GM12878 (cell line): ENCODE results near the gene POLR1G. TPM values are rescaled to one million over a fixed set of nuclear protein-coding genes. Genes with fewer than 3 reads are reported as not detected.

ENCODE experiments used
- BACH1 ChIP-seq: fragments of 450-650 bp; IDR thresholded peaks from 2 replicates; pipeline ENCODE4 v1.6.1; 2017; ENCODE audit warnings: mild to moderate bottlenecking, borderline replicate concordance
- BCLAF1 ChIP-seq: fragments of 450-650 bp; IDR thresholded peaks from 2 replicates; pipeline ENCODE4 v1.6.1; 2017; ENCODE audit warnings: antibody characterized with exemption, mild to moderate bottlenecking, moderate library complexity
- BMI1 ChIP-seq: fragments of 450-650 bp; IDR thresholded peaks from 2 replicates; pipeline ENCODE4 v1.6.1; 2016; ENCODE audit warnings: mild to moderate bottlenecking, moderate library complexity, borderline replicate concordance
- EZH2 ChIP-seq: IDR thresholded peaks from 2 replicates; pipeline ENCODE4 v1.6.1; 2012; ENCODE audit warnings: low read depth, mild to moderate bottlenecking, control low read depth, inconsistent platforms, low read length, borderline replicate concordance; ENCODE audit not compliant: control insufficient read depth
- FOXM1 ChIP-seq: IDR thresholded peaks from 2 replicates; pipeline ENCODE4 v1.6.1; 2012; ENCODE audit warnings: low read depth, mild to moderate bottlenecking, inconsistent platforms, low read length, moderate library complexity
- GATAD2B ChIP-seq: fragments of 450-650 bp; conservative IDR thresholded peaks from 2 replicates; pipeline ENCODE4 v1.6.1; 2017; ENCODE audit warnings: low read depth, mild to moderate bottlenecking, moderate library complexity
- HCFC1 ChIP-seq: fragments of 150-350 bp; IDR thresholded peaks from 2 replicates; pipeline ENCODE4 v1.6.1; 2014; ENCODE audit warnings: low read length
- JUNB ChIP-seq: IDR thresholded peaks from 2 replicates; pipeline ENCODE4 v1.6.1; 2016; ENCODE audit warnings: antibody characterized with exemption, mild to moderate bottlenecking
- KDM1A ChIP-seq: fragments of 200-600 bp; sonication (generic); IDR thresholded peaks from 2 replicates; pipeline ENCODE4 v1.6.1; 2016; ENCODE audit warnings: borderline replicate concordance
- MTA3 ChIP-seq: IDR thresholded peaks from 2 replicates; pipeline ENCODE4 v1.6.1; 2012; ENCODE audit warnings: low read length, inconsistent platforms, borderline replicate concordance
- MXI1 ChIP-seq: fragments of 150-350 bp; IDR thresholded peaks from 2 replicates; pipeline ENCODE4 v1.6.1; 2011; ENCODE audit warnings: low read depth, mild to moderate bottlenecking, inconsistent platforms, low read length, improper control_type of control experiment
- NKRF ChIP-seq: fragments of 450-650 bp; conservative IDR thresholded peaks from 2 replicates; pipeline ENCODE4 v1.6.1; 2017; ENCODE audit warnings: mild to moderate bottlenecking, moderate library complexity
- PKNOX1 ChIP-seq: fragments of 450-650 bp; IDR thresholded peaks from 2 replicates; pipeline ENCODE4 v1.6.1; 2016; ENCODE audit warnings: mild to moderate bottlenecking
- PML ChIP-seq: IDR thresholded peaks from 2 replicates; pipeline ENCODE4 v1.6.1; 2012; ENCODE audit warnings: low read length, inconsistent platforms
- POLR2AphosphoS5 ChIP-seq: IDR thresholded peaks from 2 replicates; pipeline ENCODE4 v1.6.1; 2011; ENCODE audit warnings: mild to moderate bottlenecking, low read length, inconsistent platforms
- RAD51 ChIP-seq: fragments of 450-650 bp; IDR thresholded peaks from 2 replicates; pipeline ENCODE4 v1.6.1; 2016; ENCODE audit warnings: moderate library complexity, mild to moderate bottlenecking, inconsistent platforms
- SMARCA5 ChIP-seq: fragments of 450-650 bp; IDR thresholded peaks from 2 replicates; pipeline ENCODE4 v1.6.1; 2017; ENCODE audit warnings: mild to moderate bottlenecking
- SRF ChIP-seq, 2 experiments: IDR thresholded peaks; 2 replicates each; pipeline ENCODE4 v1.6.1; 2011; ENCODE audit warnings: low read depth in 2 of 2, low read length in 2 of 2, mild to moderate bottlenecking in 1 of 2, moderate library complexity in 1 of 2
- TCF12 ChIP-seq: IDR thresholded peaks from 2 replicates; pipeline ENCODE4 v1.6.1; 2011; ENCODE audit warnings: low read depth, mild to moderate bottlenecking, low read length
- TCF3 ChIP-seq: IDR thresholded peaks from 2 replicates; pipeline ENCODE4 v1.6.1; 2012; ENCODE audit warnings: low read depth, mild to moderate bottlenecking, low read length, borderline replicate concordance; ENCODE audit not compliant: insufficient read depth
- ZBED1 ChIP-seq: IDR thresholded peaks from 2 replicates; pipeline ENCODE4 v1.6.1; 2016; ENCODE audit warnings: borderline replicate concordance
- ZNF207 ChIP-seq: fragments of 450-650 bp; IDR thresholded peaks from 2 replicates; pipeline ENCODE4 v1.6.1; 2014; ENCODE audit warnings: antibody characterized with exemption, mild to moderate bottlenecking, borderline replicate concordance
- ZNF384 ChIP-seq: IDR thresholded peaks from 2 replicates; pipeline ENCODE4 v1.6.1; 2012; ENCODE audit warnings: low read depth, mild to moderate bottlenecking, low read length, improper control_type of control experiment, borderline replicate concordance
- polyA plus RNA-seq, 11 experiments: library from polyadenylated mRNA; depleted of rRNA in 4 of 11; unstranded in 6 of 11; stranded (reverse) in 5 of 11; fragments of >200 nt; fragmentation: Nextera tagmentation in 4 of 11; fragmentation: Illumina TruSeq in 1 of 11; extraction: Ambion mirVana in 4 of 11; extraction: Trizol in 1 of 11; gene quantifications; 1 replicate in 1 of 11; 2 replicates in 10 of 11; pipeline versions ENCODE4 v1.2.1 to v1.2.3, GENCODE V29; 2011 to 2016; ENCODE audit warnings: inconsistent platforms in 2 of 11, missing spikeins in 2 of 11, low read depth in 1 of 11
- total RNA-seq, 4 experiments: library from RNA; depleted of rRNA in 3 of 4; stranded (reverse); fragments of >200 nt in 3 of 4; fragmentation: Illumina TruSeq in 1 of 4; extraction: Trizol in 1 of 4; gene quantifications; 2 replicates each; pipeline versions ENCODE4 v1.2.1 to v1.2.3, GENCODE V29; 2013 to 2021
- TF ChIP-seq, protein P1 (sequence below), 3 experiments: IDR thresholded peaks in 2 of 3; conservative IDR thresholded peaks in 1 of 3; 2 replicates each; pipeline ENCODE4 v1.5.1; 2011; ENCODE audit warnings: low read depth in 3 of 3, low read length in 3 of 3, mild to moderate bottlenecking in 3 of 3, control low read depth in 2 of 3, moderate library complexity in 2 of 3, inconsistent platforms in 1 of 3, mixed read lengths in 1 of 3; ENCODE audit not compliant: control insufficient read depth in 2 of 3, insufficient read depth in 1 of 3; ENCODE audit errors: extremely low read depth in 1 of 3

POLR1G gene
- total and polyA plus RNA-seq, 10 of the 15 experiments (the other 5 are each of a cell fraction or from before 2014, with no cell fraction given): 2.0 to 30.9 (median 20.5) TPM

- no peak for TF ChIP-seq MTA3
- TF ChIP-seq EZH2: no peak
- no peak; the same call in 1 of the 2 replicates for TF ChIP-seq ZNF207
- TF ChIP-seq, protein P1, sequence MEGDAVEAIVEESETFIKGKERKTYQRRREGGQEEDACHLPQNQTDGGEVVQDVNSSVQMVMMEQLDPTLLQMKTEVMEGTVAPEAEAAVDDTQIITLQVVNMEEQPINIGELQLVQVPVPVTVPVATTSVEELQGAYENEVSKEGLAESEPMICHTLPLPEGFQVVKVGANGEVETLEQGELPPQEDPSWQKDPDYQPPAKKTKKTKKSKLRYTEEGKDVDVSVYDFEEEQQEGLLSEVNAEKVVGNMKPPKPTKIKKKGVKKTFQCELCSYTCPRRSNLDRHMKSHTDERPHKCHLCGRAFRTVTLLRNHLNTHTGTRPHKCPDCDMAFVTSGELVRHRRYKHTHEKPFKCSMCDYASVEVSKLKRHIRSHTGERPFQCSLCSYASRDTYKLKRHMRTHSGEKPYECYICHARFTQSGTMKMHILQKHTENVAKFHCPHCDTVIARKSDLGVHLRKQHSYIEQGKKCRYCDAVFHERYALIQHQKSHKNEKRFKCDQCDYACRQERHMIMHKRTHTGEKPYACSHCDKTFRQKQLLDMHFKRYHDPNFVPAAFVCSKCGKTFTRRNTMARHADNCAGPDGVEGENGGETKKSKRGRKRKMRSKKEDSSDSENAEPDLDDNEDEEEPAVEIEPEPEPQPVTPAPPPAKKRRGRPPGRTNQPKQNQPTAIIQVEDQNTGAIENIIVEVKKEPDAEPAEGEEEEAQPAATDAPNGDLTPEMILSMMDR (IDR thresholded peaks at IDR 0.05 in 2 of 3, conservative IDR thresholded peaks at IDR 0.05 in 1 of 3; ENCODE audit: control insufficient read depth in 2 of 3, extremely low read depth in 1 of 3, insufficient read depth in 1 of 3, low read depth in 3 of 3, low read length in 3 of 3): 0 out of 6 replicates have a peak, but pooled peaks of 1 of the 3 experiments have one; percentile 1
- no peak for TF ChIP-seq ZNF384
- peak; percentile 99 for TF ChIP-seq TCF3
- no peak for TF ChIP-seq JUNB
- TF ChIP-seq KDM1A: no peak
- peak; percentile 66 for TF ChIP-seq GATAD2B
- TF ChIP-seq RAD51: no peak
- TF ChIP-seq FOXM1: no peak
- no peak for TF ChIP-seq NKRF
- TF ChIP-seq BCLAF1: no peak
- no peak for TF ChIP-seq SMARCA5
- TF ChIP-seq PML: no peak
- TF ChIP-seq POLR2AphosphoS5: peak; percentile 56
- no peak for TF ChIP-seq BMI1
- TF ChIP-seq HCFC1: no peak
- TF ChIP-seq MXI1: peak; percentile 65
- TF ChIP-seq ZBED1: no peak
- peak; percentile 81; the same call in 1 of the 2 replicates for TF ChIP-seq BACH1
- peak in 1 of 2 experiments; percentile 71; a peak in 2 of 4 replicates for TF ChIP-seq SRF (IDR thresholded peaks at IDR 0.05; ENCODE audit: low read depth in 2 of 2, low read length in 2 of 2)
- peak; percentile 57 for TF ChIP-seq PKNOX1
- TF ChIP-seq TCF12: peak; percentile 99
Measured at GRCh38 chr19:45419396-45419795, 13.0 kb downstream of the POLR1G start (continued).
